Memory B cell (primary cell): ENCODE data around the gene PRH1.

ENCODE experiments used
- ATAC-seq: fragments of 150-1000 bp; cut with Tn5 transposase; 2 replicates; pipeline ENCODE4 v1.10.0; 2021; ENCODE audit warnings: low read depth, mild to moderate bottlenecking, moderate library complexity
- DNase-seq, 2 donors: peaks; one replicate each; pipeline ENCODE4 v3.0.0; 2022; ENCODE audit warnings: low spot score in 2 of 2
- H3K27ac Mint-ChIP-seq: one replicate; pipeline ENCODE4 v1.8.0; 2022; ENCODE audit warnings: mild to moderate bottlenecking, moderate library complexity, mixed read lengths
- H3K27me3 Mint-ChIP-seq: one replicate; pipeline ENCODE4 v1.8.0; 2022; ENCODE audit warnings: mixed read lengths
- H3K36me3 Mint-ChIP-seq: one replicate; pipeline ENCODE4 v1.8.0; 2022; ENCODE audit warnings: mild to moderate bottlenecking, mixed read lengths
- H3K4me1 Mint-ChIP-seq: one replicate; pipeline ENCODE4 v1.8.0; 2022; ENCODE audit warnings: mixed read lengths
- H3K4me3 Mint-ChIP-seq: one replicate; pipeline ENCODE4 v1.8.0; 2022; ENCODE audit warnings: mild to moderate bottlenecking, moderate library complexity, mixed read lengths
- H3K9me3 Mint-ChIP-seq: one replicate; pipeline ENCODE4 v1.8.0; 2022; ENCODE audit warnings: mixed read lengths

PRH1 gene

DNA sequence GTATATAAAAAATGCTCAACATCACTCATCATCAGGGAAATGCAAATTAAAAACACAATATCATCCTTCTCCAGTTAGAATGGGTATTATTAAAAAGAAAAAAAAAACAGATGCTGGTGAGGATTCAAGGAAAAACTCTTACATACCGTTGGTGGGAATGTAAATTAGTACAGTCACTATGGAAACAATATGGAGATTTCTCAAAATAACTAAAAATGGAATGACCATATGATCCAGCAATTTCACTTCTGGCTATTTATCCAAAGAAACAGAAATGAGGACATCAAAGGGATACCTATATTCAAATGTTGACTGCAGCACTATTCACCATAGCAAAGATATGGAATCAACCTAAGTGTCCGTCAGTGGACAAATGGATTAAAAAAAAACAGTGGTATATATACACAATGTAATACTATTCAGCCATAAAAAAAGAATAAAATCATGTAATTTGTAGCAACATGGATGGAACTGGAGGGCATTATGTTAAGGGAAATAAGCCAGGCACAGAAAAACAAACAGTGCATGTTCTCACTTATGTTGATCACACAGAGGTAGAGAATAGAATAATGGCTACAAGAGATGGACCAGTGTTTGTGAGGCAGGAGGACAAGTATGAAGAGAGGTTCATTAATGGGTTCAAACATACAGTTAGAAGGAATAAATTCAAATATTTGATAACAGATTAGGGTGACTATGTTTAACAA, 20.4 kb downstream of the PRH1 start:
- H3K27ac Mint-ChIP-seq: no peak overlapping the region
- peaks cover 46% of the 10 kb centered on the region for H3K36me3 Mint-ChIP-seq
- H3K27me3 Mint-ChIP-seq: no peaks in the 10 kb centered on the region
- ATAC-seq (no peak), DNase-seq (no peak)
- no peak overlapping the region for H3K4me3 Mint-ChIP-seq
- H3K4me1 Mint-ChIP-seq: no peaks in the 10 kb centered on the region
- H3K9me3 Mint-ChIP-seq: peaks cover 22% of the 10 kb centered on the region

DNA sequence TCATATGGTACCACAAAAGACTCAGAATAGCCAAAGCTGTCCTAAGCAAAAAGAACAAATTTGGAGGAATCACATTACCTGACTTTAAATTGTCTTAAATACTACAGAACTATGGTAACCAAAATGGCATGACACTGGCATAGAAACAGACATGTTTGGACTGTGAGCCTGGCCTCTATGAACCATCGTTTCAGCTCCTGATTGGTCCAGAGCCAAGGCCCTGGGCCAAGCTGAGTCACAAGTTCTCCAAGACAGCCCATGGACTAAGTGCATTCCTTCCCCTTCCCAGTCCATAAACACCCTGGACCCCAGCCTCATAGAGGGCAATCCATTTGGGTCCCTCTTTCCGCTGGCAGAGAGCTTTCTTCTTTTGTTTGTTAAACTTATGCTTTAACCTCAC, 22.7 kb downstream of the PRH1 start:
- H3K4me1 Mint-ChIP-seq: no peaks in the 10 kb centered on the region
- H3K9me3 Mint-ChIP-seq: peaks cover 36% of the 10 kb centered on the region
- H3K27ac Mint-ChIP-seq: no peak overlapping the region
- no peaks in the 10 kb centered on the region for H3K27me3 Mint-ChIP-seq
- no peak for DNase-seq
- H3K4me3 Mint-ChIP-seq: no peak overlapping the region
- peaks cover 62% of the 10 kb centered on the region for H3K36me3 Mint-ChIP-seq
- ATAC-seq: no peak

DNA sequence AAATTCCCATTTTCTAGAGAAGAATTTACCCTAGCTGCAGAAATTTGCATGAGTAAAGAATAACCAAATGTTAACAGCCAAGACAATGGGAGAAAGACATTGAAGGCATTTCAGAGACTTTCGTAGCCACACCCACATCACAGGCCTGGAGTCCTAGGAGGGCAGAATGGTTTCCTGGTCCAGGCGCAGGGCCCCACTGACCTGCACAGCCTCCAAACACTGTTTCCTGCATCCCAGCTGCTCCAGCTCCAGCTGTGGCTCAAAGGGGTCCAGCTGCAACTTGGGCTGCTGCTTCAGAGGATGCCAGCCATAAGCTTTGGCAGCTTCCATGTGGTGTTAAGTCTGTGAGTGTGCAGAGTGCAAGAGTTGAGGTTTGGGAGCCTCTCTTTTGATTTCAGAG, 28.2 kb downstream of the PRH1 start:
- H3K4me1 Mint-ChIP-seq: no peaks in the 10 kb centered on the region
- ATAC-seq (no peak), DNase-seq (no peak)
- H3K4me3 Mint-ChIP-seq: no peak overlapping the region
- no peak overlapping the region for H3K27ac Mint-ChIP-seq
- no peaks in the 10 kb centered on the region for H3K27me3 Mint-ChIP-seq
- peaks cover 24% of the 10 kb centered on the region for H3K9me3 Mint-ChIP-seq
- H3K36me3 Mint-ChIP-seq: peaks cover 57% of the 10 kb centered on the region

DNA sequence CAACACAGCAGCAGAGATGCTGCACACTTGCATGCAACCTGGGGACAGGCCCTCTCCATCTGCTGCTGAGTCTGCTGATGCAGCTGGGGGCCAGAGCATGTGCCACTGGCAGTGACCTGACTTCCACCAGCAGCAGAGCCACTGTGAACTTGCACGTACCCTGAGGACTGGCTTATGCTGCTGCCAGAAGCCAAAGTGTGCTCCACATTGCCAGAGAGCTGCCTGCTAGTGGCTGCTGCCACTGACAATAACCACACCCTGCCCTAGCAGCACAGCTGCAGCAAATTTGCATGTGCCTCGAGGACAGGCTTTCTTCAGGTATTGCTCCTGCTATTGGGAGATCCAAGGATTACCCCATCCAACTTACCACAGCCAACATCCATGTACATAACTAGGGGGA, 30.3 kb downstream of the PRH1 start:
- ATAC-seq (no peak), DNase-seq (no peak)
- H3K27me3 Mint-ChIP-seq: no peaks in the 10 kb centered on the region
- no peaks in the 10 kb centered on the region for H3K4me1 Mint-ChIP-seq
- H3K9me3 Mint-ChIP-seq: peaks cover 19% of the 10 kb centered on the region
- no peak overlapping the region for H3K27ac Mint-ChIP-seq
- no peak overlapping the region for H3K4me3 Mint-ChIP-seq
- H3K36me3 Mint-ChIP-seq: peaks cover 48% of the 10 kb centered on the region

DNA sequence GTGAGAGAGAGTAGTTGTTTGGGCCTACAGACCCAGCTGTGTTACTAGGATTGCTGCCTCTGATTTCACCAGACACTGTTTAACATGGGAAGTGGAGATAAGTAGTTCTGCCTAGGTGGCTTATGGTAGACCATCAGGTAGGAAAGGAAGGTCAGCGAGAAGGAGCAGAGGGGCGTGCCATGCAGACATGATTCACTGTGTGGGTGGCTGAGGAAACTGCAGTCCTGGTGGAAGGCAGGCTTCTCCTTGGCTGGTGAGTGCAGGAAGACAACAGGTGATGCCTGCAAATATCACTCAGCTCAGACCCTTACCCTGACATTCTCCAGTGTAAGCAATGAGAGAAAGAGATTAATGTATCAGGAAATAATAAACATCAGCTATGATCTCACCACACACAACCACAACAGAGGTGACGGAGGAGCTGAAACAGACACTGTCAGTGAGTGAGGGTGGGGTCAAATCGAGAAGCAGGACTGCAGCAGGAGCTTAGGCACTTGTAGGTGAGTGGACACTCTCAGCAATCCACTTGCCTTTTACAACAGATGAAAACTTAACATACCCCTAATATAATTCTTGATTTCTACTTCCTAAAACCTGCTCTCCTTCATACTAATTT, 32.7 kb downstream of the PRH1 start:
- peaks cover 46% of the 10 kb centered on the region for H3K36me3 Mint-ChIP-seq
- ATAC-seq (no peak), DNase-seq (no peak)
- no peak overlapping the region for H3K27ac Mint-ChIP-seq
- H3K4me1 Mint-ChIP-seq: no peaks in the 10 kb centered on the region
- H3K27me3 Mint-ChIP-seq: no peaks in the 10 kb centered on the region
- H3K4me3 Mint-ChIP-seq: no peak overlapping the region
- peaks cover 5% of the 10 kb centered on the region for H3K9me3 Mint-ChIP-seq

DNA sequence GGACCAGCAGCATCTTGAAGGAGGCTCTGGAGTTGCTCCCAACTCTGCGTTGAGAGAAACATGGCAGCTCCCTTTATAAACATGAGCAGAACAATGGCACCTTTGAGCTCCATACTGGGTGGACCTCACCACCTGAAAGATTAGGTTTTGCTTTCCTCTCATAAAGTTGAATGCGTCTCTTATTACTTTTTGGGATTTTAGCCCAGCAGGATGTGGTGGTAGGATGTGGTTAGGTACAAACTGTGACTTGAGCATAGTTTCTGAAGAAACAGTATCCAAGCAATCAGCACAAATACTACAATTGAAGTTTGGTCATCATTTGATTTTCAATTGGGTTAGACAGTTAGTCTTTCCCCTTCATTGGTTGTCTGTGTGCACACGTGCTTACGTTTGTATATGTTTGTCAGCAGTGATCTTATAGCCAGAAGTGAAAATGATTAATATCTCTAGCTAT, 34.6 kb downstream of the PRH1 start, which contains the start of gene PRR4:
Gene PRR4, minus strand, starts transcription at position 51 of the 454 bp plus-strand sequence. Its CDS starts 38 bp downstream, at position 13.
- Mint-ChIP-seq H3K27me3 (no peaks in the 10 kb centered on the region), H3K4me1 (no peaks in the 10 kb centered on the region), H3K4me3 (no peak within 1 kb of the TSS), H3K9me3 (no peaks in the 10 kb centered on the region), H3K27ac (no peak within 1 kb of the TSS), H3K36me3 (peaks cover 43% of the 10 kb centered on the region)
- DNase-seq: no peak
- no peak for ATAC-seq

DNA sequence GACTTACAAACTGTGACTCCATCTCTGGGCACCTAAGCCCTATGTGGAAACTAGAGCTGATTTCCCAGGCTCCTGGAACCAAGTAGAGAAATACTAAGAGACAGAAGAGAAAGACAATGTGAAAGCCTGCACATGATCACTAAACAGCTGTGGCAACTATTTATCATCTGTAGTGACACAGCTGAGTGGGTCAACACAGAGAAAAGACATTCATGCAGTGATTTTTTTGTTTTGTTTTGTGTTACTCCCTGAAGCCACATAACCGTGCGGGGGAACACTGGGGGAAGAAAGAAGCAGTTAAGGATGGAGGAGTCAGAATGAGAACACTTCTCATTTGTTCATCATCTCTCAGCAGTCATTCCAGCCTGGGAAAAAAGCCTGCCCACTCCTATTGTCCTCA, 36.3 kb downstream of the PRH1 start:
- H3K27ac Mint-ChIP-seq: no peak overlapping the region
- H3K4me1 Mint-ChIP-seq: no peaks in the 10 kb centered on the region
- peaks cover 43% of the 10 kb centered on the region for H3K36me3 Mint-ChIP-seq
- H3K4me3 Mint-ChIP-seq: no peak overlapping the region
- H3K27me3 Mint-ChIP-seq: no peaks in the 10 kb centered on the region
- H3K9me3 Mint-ChIP-seq: no peaks in the 10 kb centered on the region
- DNase-seq: no peak
- no peak for ATAC-seq

DNA sequence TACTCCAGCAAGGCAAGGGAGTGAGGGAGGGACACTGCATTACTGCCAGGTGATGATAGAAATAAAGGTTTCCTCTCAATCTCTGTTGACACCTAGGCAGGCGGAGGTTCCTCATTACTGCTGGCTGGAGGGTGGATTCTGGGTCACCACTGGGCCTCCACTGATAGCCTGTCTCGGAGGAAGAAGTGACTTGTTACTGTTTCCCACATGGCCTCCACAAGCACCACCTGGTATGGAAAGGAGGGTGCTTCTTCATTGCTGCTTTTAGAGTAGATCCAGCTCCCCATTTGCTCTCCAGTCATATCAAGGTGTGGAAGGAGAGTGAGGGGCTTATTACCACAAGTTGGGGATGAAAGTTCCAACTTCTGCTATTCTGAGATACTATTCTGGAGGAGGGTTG, 41.2 kb downstream of the PRH1 start:
- Mint-ChIP-seq H3K27ac (no peak overlapping the region), H3K4me3 (no peak overlapping the region), H3K36me3 (peaks cover 20% of the 10 kb centered on the region), H3K9me3 (no peaks in the 10 kb centered on the region), H3K27me3 (no peaks in the 10 kb centered on the region), H3K4me1 (no peaks in the 10 kb centered on the region)
- ATAC-seq: no peak
- DNase-seq: no peak

DNA sequence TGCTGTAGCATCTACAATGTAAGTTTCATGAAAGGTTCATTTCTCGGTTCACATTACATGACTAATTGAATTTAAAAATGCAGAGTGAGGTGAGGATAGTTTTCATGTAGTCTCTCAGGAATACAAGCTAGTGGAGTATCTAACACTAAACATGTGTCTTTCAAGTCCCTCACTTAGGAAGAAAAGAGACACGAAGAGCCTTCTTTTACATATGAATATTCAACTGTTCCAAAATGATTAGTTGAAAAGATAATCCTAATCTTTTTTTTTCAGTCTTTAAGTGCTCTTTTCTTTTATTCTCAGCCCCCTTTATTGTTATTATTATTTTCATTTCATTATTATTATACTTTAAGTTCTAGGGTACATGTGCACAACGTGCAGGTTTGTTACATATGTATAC, 45.6 kb downstream of the PRH1 start:
- no peak for ATAC-seq
- H3K27ac Mint-ChIP-seq: no peak overlapping the region
- peaks cover 4% of the 10 kb centered on the region for H3K36me3 Mint-ChIP-seq
- no peaks in the 10 kb centered on the region for H3K4me1 Mint-ChIP-seq
- H3K27me3 Mint-ChIP-seq: no peaks in the 10 kb centered on the region
- no peak overlapping the region for H3K4me3 Mint-ChIP-seq
- DNase-seq: no peak
- no peaks in the 10 kb centered on the region for H3K9me3 Mint-ChIP-seq
